GM08714 (cell line): ENCODE data around the gene HMOX1.

Experiments
- H3K4me3 ChIP-seq: fragments of 200-500 bp; sonication (Bioruptor generic); 2 replicates; pipeline ENCODE4 v1.5.1; 2014; ENCODE audit warnings: mild to moderate bottlenecking, low read length, inconsistent platforms
- ZNF274 ChIP-seq: IDR thresholded peaks from 2 replicates; pipeline ENCODE4 v1.6.1; 2012; ENCODE audit warnings: mild to moderate bottlenecking, low read depth, low read length

The HMOX1 gene

DNA sequence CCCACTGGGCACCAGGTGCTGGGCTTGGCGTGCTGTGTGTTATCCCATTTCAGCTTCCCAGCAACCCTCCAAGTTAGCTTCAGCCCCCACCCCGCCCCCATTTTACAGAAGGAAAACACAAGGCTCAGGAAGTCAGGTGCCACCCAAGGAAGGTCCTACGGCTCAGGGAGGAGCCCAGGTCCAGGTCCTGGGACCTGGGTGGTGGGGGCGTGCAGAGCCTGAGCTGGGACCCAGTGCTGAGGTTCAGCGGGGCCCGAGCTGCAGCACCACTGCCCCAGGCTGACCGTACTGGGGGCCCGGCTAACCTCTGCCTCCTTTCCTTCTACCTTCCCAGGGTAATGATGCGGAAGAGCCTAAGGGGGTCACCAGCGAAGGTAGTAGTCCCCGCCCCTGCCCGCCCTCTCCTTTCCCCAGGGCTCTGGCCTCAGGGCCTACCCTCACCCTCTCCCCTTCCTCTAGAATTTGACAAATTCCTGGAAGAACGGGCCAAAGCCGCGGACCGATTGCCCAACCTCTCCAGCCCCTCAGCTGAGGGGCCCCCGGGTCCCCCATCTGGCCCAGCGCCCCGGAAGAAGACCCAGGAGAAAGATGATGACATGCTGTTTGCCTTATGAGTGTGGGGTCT is 34.2 kb upstream of the HMOX1 start:
- no peak for TF ChIP-seq ZNF274
- no peak overlapping the region for H3K4me3 ChIP-seq

DNA sequence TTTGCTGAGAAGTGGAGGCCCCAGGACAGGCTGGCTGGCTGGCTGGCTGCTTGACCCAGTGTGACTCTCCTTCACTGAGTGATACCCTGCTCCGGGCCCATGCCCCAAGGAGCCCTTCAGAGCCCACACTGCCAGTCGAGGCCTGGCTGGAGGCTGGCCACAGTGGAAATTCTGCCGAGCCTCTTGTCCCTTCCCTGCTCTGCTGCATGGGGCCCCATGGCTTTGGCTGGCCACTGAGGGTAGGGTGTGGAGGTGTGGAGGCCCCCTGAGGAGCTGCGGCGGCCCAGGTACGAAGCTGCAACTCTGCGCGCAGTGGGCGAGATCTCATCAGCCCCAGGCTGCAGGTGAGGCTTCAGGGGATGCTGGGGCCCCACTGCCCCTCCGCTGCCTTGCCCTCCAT is 33.4 kb upstream of the HMOX1 start:
- no peak overlapping the region for H3K4me3 ChIP-seq
- no peak for TF ChIP-seq ZNF274

DNA sequence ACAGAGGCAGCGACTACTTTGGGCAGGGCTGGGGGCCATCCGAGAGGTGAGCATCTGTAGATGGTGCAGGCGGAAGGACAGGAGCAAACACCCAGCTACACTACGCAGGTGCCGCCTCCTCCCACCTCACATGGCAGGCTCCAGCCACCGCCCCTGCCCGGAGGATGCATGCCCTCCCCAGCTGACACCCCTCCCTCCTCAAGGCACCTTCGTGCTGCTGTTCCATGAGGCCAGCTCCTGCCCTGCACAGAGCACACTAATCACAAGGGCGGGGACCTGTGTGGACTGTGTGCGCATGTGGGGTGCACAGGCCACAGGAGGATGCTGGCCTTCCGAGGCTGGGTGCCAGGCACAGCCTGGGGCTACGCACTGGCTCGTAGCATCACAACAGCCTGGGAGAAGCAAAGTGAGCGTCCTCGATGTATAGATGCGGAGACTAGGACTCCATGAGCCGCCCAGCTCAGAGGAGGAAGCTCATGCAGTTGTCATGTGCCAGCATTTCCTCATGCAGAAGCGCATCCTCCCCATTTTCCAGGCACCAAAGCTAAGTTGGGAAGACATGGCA is 32.8 kb upstream of the HMOX1 start:
- no peak overlapping the region for H3K4me3 ChIP-seq
- no peak for TF ChIP-seq ZNF274

DNA sequence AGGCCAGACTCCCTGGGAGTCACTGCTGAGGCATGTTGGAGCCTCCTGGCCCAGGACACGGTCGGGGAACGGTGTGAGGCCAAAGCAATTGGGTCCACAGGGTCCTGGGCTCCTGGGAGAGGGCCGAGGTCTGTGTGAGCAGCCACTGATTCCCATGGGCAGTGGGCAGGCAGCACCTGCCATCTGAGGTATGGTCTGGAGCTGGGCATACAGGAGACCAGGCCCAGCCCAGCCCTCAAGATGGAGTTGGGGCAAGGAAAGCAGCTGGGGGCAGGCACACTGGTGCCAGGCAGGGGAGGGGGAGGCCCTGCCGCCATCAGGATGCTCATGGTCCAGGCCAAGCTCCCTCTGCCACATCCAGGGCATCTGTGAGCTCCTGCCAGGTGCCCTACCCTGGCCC is 32.2 kb upstream of the HMOX1 start:
- no peak for TF ChIP-seq ZNF274

DNA sequence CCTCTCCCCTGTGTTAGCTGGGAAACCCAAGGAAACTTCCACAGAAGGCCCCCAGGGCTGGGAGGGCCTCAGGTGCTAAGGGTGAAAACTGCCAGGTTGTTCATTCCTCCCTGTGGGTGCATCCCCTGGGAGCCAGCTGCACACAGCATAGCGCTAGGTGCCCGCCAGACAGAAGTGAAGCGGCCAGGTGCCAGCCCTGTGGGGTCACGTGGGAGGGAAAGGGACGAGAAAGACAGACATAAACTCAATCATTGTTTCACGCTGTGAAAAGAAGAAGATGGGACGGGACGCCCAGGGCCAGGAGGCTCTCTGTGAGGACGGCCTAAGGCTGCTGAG is 31.6 kb upstream of the HMOX1 start:
- H3K4me3 ChIP-seq = no peak overlapping the region
- no peak for TF ChIP-seq ZNF274

More for the DNA sequence above, 32.2 kb upstream of the HMOX1 start:
- H3K4me3 ChIP-seq = no peak overlapping the region

DNA sequence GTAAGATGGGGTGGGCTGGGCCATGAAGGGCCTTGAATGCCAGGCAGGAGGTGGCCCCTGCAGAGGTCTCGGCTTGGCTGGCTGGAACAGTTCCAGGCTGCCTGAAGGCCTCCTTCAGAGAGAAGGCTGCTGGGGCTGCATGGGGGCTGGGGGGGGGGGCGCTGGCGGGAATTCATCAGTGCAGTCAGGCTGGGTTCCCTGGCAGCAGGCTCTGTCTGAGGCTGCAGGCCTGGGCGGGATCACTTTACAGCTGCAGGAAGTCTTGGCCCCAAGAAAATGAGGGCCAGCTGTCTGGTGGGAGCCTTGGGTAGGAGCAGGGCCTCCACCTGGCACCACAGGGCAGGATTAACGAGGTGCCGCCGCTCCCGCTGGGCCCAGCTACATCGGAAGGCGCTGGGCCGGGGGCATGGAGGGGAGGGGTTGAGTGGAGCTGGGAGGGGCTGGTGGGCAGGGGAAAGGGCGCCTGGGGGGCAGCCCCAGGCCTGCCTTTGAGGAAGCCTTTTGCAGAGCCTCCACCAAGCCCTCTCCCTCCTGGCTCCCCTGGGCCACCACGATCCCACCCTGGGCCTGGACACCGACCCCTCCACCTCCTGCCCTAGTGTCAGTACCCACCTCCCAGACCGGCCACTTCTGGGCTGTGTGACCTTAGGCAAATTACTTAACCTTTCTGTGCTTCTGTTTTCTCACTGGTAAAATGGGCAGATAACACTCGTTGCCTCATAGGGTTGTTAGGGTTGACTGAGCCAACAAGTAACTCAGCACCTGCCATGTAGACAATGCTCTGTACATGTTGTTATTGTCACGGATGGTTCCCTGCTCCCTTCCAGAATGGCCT is 31.0 kb upstream of the HMOX1 start:
- no peak overlapping the region for H3K4me3 ChIP-seq
- TF ChIP-seq ZNF274 = no peak

DNA sequence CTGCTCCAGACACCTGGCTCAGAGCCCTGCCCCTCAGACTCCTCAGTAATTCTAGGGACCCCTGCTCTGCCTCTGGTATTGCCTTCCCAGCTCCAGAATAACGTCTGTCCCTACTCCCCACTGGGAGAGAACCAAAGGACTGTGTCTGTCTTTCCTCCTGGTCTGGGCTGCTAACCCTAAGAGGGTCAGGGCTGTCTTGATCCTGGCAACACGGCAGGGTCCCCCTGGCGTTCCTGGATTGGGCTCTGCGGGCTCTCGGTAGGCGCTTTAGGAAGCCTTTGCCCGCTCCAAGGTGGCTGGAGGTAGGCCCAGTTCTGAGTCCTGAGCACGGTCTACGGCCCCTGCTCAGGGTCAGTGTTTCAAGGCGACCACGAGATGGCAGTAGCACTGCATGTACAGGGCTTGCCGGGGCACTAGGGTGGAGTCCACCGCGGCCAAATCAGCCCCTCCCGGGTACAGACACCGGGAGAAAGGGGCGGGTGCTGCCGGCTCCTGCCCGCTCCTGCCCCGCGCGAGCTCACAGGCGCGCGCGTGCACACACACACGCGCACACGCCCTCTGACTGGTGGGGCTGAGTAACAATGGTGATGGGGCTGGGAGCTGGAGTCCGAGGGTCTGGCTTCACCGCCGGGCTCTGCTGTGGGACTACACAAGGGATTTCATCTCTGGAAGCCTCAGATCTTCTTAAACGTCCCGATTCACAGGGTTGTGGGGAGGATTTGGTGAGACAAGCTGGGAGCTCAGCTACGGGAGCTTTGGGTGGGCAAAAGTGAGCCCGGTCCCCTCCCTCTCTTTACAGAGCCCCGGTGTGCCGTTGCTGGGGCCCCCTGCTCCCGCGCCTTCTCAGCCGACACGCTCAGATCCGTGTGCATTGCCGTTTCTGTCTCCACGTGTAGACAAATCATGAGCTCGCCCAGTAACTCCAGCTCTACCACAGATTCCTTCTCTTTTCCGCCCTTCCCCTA is 30.1 kb upstream of the HMOX1 start:
- TF ChIP-seq ZNF274 = no peak
- H3K4me3 ChIP-seq = peak overlapping the region; percentile 22; the same call in 1 of the 2 replicates

DNA sequence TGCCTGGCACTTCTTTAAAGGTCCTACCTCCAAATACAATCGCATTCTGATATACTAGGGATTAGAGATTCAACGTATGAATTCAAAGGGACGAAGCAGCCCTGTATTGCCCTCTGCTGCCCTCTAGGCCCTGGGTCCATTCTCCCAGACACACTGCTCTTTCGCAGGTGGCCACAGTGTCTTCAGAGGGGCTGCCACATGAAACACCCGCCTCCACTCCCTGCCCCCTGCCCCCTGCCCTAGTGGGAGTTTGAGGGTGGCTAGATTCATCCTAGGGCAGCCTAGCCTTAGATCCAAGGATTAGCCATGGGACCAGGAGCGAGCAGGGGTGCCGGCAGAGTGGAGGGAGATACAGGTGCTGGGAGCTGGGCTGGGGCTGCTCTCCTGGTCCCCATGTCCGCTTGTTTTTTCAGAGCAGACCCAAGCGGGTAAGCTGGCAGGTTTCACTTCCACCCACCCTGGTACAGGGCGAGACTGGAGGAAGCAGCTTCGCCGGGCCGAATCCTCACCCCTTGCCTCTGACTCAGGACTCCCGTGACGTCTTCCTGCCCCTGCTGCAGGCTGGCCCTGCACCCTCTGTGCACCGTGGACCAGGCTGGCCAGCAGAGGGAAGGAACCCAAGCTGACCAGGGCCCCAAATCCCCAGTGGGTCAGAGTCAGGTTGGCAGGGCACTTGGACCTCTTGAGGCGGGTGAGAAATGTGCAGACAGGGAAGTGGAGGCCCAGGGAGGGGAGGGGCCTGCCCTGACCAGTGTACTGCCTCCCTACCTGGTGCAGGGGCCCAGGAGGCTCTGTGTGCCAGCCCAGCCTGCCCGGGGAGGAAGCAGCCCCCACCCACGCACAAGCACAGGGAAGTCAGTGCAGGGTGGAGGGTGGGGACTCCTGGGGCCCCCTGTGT is 28.4 kb upstream of the HMOX1 start:
- no peak overlapping the region for H3K4me3 ChIP-seq

DNA sequence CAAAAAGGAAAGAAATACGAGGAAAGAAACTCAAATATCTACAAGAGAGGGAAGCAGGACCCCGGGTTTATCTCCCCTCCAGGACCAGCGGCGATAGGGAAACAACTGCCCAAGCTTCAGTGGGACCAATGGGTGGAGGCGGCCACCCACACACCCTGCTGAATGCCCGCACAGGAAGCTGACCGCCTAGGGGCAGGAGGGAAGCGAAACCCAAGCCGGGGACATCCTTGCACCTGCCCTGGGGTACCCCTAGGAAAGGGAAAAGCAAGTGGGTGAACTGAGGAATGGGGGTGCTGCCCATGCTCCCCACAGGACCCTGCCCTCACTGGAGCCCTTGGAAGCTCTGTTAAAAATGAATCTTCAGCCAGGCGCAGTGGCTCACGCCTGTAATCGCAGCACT is 27.6 kb upstream of the HMOX1 start:
- H3K4me3 ChIP-seq = no peak overlapping the region
- TF ChIP-seq ZNF274 = no peak

More for the DNA sequence above, 28.4 kb upstream of the HMOX1 start:
- no peak for TF ChIP-seq ZNF274

DNA sequence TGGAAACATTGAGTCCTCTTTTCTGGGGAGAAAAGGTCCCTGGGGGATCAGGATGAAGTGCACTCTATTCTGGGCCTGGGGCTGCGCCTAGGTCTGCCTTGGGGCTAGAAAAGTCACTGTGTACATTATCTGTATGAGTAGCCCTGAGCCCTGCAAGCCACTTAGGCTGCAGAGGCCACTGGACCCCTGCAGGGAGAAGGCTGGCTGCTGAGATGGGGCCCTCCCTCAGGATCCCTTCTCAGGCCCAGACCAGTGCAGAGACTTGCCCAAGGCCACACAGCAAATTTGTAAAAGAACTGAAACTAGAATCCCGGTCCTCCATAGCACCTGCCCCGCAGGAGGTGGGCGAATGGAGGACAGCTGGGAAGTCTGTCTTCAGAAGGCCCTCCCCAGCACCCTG is 26.8 kb upstream of the HMOX1 start:
- no peak overlapping the region for H3K4me3 ChIP-seq
- no peak for TF ChIP-seq ZNF274

DNA sequence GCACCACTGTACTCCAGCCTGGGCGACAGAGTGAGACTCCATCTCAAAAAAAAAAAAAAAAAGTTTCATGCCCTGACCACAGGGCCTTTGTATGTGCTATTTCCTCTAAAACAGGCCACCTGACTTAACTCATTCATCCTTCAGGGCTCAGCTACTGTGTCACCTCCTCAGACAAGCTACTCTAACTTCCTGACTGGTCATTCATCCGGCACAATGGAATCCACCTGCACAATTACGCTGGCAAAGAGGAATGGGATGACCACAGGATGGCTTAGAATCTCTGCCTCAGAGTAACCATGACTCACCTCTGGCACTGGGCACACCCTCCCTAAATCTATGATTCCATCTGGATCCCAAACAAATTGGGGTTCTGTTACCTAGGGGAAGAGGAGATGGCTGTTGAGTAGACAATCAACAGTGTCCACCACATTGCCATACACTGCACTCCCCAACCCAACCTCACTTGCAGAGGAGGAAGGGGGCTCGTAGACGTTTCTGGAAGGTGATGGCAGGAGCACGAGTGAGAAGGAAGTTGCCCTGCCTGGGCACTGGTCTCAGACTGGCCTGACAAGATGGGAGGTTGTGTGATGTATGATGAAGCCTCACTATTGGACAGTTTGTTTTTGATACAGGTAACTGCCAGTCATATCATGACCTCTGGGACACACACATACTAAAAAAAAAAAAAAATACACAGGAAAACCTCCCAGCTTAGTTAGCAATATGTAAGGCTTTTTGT is 22.8 kb upstream of the HMOX1 start:
- TF ChIP-seq ZNF274 = no peak
- no peak overlapping the region for H3K4me3 ChIP-seq

DNA sequence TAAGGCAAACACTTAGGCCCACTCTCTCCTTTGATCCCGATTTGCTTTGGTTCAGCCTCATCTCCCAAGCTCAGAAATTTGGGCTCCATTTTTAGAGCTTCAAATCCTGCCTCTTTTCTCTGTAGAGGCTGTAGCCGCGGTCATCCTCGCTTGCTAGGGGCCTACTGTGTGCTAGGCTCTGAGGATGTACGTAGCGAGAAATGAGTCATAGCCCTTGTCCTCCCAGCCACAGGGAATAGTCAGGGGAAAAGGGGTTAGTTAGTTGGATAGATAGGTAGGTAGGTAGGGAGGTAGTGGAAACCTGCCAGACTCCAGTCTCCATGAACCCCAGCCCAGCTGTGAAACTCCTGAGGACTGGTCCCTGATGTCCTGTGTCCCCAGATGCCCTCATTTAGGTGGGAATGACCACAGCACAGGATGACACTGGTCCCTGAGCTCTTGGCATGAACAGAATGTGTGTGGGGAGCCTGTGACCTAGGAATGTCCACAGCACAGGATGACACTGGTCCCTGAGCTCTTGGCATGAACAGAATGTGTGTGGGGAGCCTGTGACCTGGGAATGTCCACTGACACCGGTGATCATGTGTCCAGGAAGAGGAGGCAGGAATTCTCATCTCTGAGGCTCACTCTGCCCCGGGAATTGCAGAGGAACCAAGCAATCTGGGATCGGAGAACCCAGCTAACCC is 21.4 kb upstream of the HMOX1 start:
- no peak overlapping the region for H3K4me3 ChIP-seq
- no peak for TF ChIP-seq ZNF274
